CD8-positive, alpha-beta memory T cell (primary cell): ENCODE measurements around the gene TMEM50B. TPM values are rescaled to one million over a fixed set of nuclear protein-coding genes. Genes with fewer than 3 reads are reported as not detected.

ENCODE experiments used
- CTCF ChIA-PET: fragments of 350-600 bp; sonication (Branson Sonifier 250); formaldehyde crosslinking; loops from one replicate; lab custom pipeline; 2021; ENCODE audit warnings: antibody characterized with exemption; lab: Charles Lee
- POLR2A ChIA-PET: fragments of 350-600 bp; sonication (Branson Sonifier 250); formaldehyde crosslinking; loops from one replicate; lab custom pipeline; 2021; ENCODE audit warnings: antibody characterized with exemption; lab: Charles Lee
- DNase-seq, 5 donors: peaks; one replicate each; pipeline versions ENCODE4 v3.0.0 to v3.0.0-alpha.2; 2020 to 2022; ENCODE audit warnings: mixed read lengths in 1 of 5
- H3K27ac ChIP-seq: one replicate; pipeline ENCODE4 v1.7.0; 2013; ENCODE audit warnings: low read depth, mild to moderate bottlenecking, low read length, moderate library complexity
- H3K27me3 ChIP-seq: 2 replicates; pipeline ENCODE4 v1.7.0; 2013; ENCODE audit warnings: low read length, mild to moderate bottlenecking; ENCODE audit not compliant: insufficient read depth, poor library complexity, severe bottlenecking
- H3K36me3 ChIP-seq: 2 replicates; pipeline ENCODE4 v1.7.0; 2013; ENCODE audit warnings: mild to moderate bottlenecking, low read length, moderate library complexity; ENCODE audit not compliant: insufficient read depth
- H3K4me1 ChIP-seq: 2 replicates; pipeline ENCODE4 v1.7.0; 2013; ENCODE audit warnings: mild to moderate bottlenecking, low read length, moderate library complexity; ENCODE audit not compliant: insufficient read depth
- H3K4me3 ChIP-seq: 2 replicates; pipeline ENCODE4 v1.7.0; 2013; ENCODE audit warnings: mild to moderate bottlenecking, low read length
- H3K9me3 ChIP-seq: 2 replicates; pipeline ENCODE4 v1.7.0; 2013; ENCODE audit warnings: mild to moderate bottlenecking, low read length
- H3K27ac Mint-ChIP-seq, 8 donors: one replicate each; pipeline ENCODE4 v1.8.0; 2020 to 2021; ENCODE audit warnings: mixed read lengths in 8 of 8, mild to moderate bottlenecking in 6 of 8, inconsistent platforms in 3 of 8, moderate library complexity in 3 of 8
- H3K27me3 Mint-ChIP-seq, 2 donors: one replicate each; pipeline ENCODE4 v1.8.0; 2020 to 2021; ENCODE audit warnings: mixed read lengths in 2 of 2, mild to moderate bottlenecking in 1 of 2, moderate library complexity in 1 of 2
- H3K36me3 Mint-ChIP-seq, 3 donors: one replicate each; pipeline ENCODE4 v1.8.0; 2020 to 2021; ENCODE audit warnings: mixed read lengths in 3 of 3, inconsistent platforms in 1 of 3, mild to moderate bottlenecking in 1 of 3
- H3K4me1 Mint-ChIP-seq, 3 donors: one replicate each; pipeline ENCODE4 v1.8.0; 2020 to 2021; ENCODE audit warnings: mixed read lengths in 3 of 3, inconsistent platforms in 1 of 3, mild to moderate bottlenecking in 1 of 3
- H3K4me3 Mint-ChIP-seq, 7 donors: one replicate each; pipeline ENCODE4 v1.8.0; 2020 to 2021; ENCODE audit warnings: mixed read lengths in 7 of 7, mild to moderate bottlenecking in 6 of 7, moderate library complexity in 4 of 7, inconsistent platforms in 2 of 7
- H3K9me3 Mint-ChIP-seq, 5 donors: one replicate each; pipeline ENCODE4 v1.8.0; 2020 to 2022; ENCODE audit warnings: mixed read lengths in 5 of 5, mild to moderate bottlenecking in 3 of 5, moderate library complexity in 2 of 5, inconsistent platforms in 1 of 5
- polyA plus RNA-seq: library from polyadenylated mRNA; unstranded; fragments of 300-500 nt; fragmentation: Illumina TruSeq; gene quantifications from one replicate; pipeline ENCODE4 v1.2.3, GENCODE V29; 2021
- total RNA-seq, 2 experiments: library from RNA; stranded (reverse); gene quantifications; one replicate each; pipeline ENCODE4 v1.2.3, GENCODE V29; 2021

The TMEM50B gene
- total and polyA plus RNA-seq, 3 experiments from 2014 or later: 29.2 to 56.2 (median 29.4) TPM

DNA sequence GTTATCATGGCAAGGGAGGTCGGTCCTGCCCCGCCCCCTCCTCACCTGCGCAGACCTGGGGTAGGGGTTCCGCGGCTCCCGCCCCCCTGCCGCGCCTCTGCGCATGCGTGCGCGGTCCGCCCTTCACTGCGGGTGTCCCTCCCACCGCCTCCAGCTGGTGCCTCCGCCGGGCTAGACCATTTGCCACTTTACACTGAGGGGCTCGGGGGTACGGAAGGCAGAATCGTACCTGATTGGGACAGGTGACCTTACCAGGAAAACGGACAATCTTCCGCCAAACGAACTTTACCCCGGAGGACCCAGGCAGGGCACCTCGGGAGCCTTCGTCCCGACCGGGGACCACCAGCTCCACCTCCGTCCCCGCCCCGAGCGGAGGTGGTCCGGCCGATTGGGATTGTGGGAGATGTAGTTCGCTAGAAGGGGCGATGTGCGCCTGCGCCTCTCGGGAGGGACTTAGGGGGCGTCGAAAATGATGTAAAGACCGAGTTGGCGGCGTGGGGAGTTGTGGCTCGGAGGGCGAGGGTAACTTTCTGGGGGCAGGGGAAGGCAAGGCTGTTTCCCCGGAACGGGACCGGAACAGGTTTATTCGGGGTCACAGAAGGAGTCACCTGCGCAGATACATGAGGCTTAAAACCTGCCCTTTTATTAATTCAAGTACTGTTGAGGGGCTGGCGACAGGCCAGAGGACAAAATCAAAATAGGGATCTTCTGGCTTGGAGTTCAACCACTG lies 11.8 kb upstream of the TMEM50B start, which contains the start of gene DNAJC28:
Gene DNAJC28 (minus strand): TSS at position 344 of the 730 bp plus-strand sequence. CDS start 2,323 bp downstream, outside the sequence.
- H3K4me3 Mint-ChIP-seq: peak within 1 kb of the TSS; percentile 81 to 99 (median 91)
- Histone ChIP-seq H3K9me3 (no peaks in the 10 kb centered on the region), H3K27ac (peak within 1 kb of the TSS; percentile 68), H3K4me3 (peak within 1 kb of the TSS; percentile 94), H3K36me3 (no peaks in the 10 kb centered on the region), H3K4me1 (peaks cover 9% of the 10 kb centered on the region), H3K27me3 (no peaks in the 10 kb centered on the region)
- POLR2A ChIA-PET: interaction anchor here (0.8 to 4.0 kb wide), 5 partner anchors 12 to 167 kb away, joined by 3 to 77 read pairs (median 5); partner anchors contain the start of genes GART, IFNAR1 and TMEM50B
- CTCF ChIA-PET: interaction anchor here (0.6 to 3.4 kb wide), 6 partner anchors 11 to 130 kb away, joined by 3 to 22 read pairs (median 4); partner anchors contain the start of genes SON and TMEM50B
- H3K36me3 Mint-ChIP-seq: peaks cover 0 to 4% (median 0%) of the 10 kb centered on the region in 3 donors
- peak; percentile 93 to 98 (median 95) for DNase-seq
- peaks cover 0 to 4% of the 10 kb centered on the region in 2 donors for H3K27me3 Mint-ChIP-seq
- H3K27ac Mint-ChIP-seq: peak within 1 kb of the TSS; percentile 74 to 97 (median 92)
- no peaks in the 10 kb centered on the region for H3K9me3 Mint-ChIP-seq
- peaks cover 9 to 14% (median 12%) of the 10 kb centered on the region in 3 donors for H3K4me1 Mint-ChIP-seq

DNA sequence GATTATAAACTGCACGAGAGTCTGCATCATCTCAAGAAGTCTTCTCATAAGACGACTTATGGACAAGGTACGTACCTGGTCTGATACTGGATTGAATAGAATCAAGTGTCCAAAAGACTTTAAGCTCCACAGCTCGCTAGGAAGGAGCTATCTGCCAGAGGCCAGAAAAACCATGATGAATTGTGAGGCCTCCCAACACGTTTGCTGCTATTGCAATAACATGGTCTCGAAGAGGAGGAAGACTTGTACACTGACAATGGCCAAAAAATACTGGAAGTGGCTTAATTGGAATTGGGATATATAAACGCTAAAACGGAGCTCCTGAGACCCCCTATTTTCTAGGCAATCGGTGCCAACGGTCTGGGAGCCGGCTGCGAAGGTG lies 11.2 kb upstream of the TMEM50B start:
- no peaks in the 10 kb centered on the region for H3K27me3 Mint-ChIP-seq
- H3K36me3 ChIP-seq: no peaks in the 10 kb centered on the region
- peak overlapping the region in 7 of 8 donors; percentile 40 to 94 (median 86) for H3K27ac Mint-ChIP-seq
- no peaks in the 10 kb centered on the region for H3K27me3 ChIP-seq
- no peaks in the 10 kb centered on the region for H3K9me3 Mint-ChIP-seq
- H3K4me3 Mint-ChIP-seq: peak overlapping the region; percentile 81 to 99 (median 91)
- H3K9me3 ChIP-seq: no peaks in the 10 kb centered on the region
- peak overlapping the region; percentile 94 for H3K4me3 ChIP-seq
- H3K4me1 ChIP-seq: peaks cover 9% of the 10 kb centered on the region
- ChIA-PET CTCF (interaction anchor here (0.6 to 3.4 kb wide), 6 partner anchors 10 to 130 kb away, joined by 3 to 22 read pairs (median 4); partner anchors contain the start of genes SON and TMEM50B), POLR2A (interaction anchor here (0.6 to 4.0 kb wide), 6 partner anchors 11 to 166 kb away, joined by 3 to 77 read pairs (median 5); partner anchors contain the start of genes GART, IFNAR1 and TMEM50B)
- peaks cover 0 to 4% (median 0%) of the 10 kb centered on the region in 3 donors for H3K36me3 Mint-ChIP-seq
- peak overlapping the region; percentile 68 for H3K27ac ChIP-seq
- DNase-seq: no peak
- peaks cover 9 to 14% (median 12%) of the 10 kb centered on the region in 3 donors for H3K4me1 Mint-ChIP-seq

DNA sequence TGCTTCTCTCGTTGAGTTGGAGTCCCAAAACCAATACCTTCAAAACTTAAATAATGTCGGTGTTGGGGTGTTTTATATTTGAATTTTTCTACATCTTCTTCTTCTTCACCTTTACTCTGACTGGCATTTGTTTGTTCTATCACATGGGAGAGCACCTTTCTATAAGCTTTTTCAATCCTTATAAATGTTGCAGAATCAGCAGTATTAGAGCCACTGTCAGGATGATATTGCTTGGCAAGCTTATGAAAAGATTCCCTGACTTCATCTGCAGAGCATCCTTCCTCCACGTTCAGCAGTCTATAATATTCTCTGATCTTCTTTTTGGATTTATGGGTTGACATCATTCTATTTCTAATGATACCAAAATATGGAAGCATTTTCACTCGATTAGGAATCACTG lies 9.2 kb upstream of the TMEM50B start:
- ChIA-PET CTCF (interaction anchor here (3.4 kb wide), 1 partner anchor 8 kb away, joined by 22 read pairs; the partner anchor contains the start of gene TMEM50B), POLR2A (interaction anchor here (4.0 kb wide), 1 partner anchor 9 kb away, joined by 77 read pairs; the partner anchor contains the start of gene TMEM50B)
- Mint-ChIP-seq H3K4me3 (peak overlapping the region in 1 of 7 donors; percentile 61), H3K27me3 (no peaks in the 10 kb centered on the region), H3K36me3 (peaks cover 0 to 4% (median 0%) of the 10 kb centered on the region in 3 donors), H3K4me1 (peaks cover 9 to 14% (median 12%) of the 10 kb centered on the region in 3 donors), H3K9me3 (no peaks in the 10 kb centered on the region), H3K27ac (peak overlapping the region in 1 of 8 donors; percentile 5)
- no peaks in the 10 kb centered on the region for H3K27me3 ChIP-seq
- H3K4me1 ChIP-seq: peaks cover 9% of the 10 kb centered on the region
- H3K36me3 ChIP-seq: no peaks in the 10 kb centered on the region
- H3K9me3 ChIP-seq: no peaks in the 10 kb centered on the region
- H3K4me3 ChIP-seq: no peak overlapping the region
- H3K27ac ChIP-seq: no peak overlapping the region
- no peak for DNase-seq

DNA sequence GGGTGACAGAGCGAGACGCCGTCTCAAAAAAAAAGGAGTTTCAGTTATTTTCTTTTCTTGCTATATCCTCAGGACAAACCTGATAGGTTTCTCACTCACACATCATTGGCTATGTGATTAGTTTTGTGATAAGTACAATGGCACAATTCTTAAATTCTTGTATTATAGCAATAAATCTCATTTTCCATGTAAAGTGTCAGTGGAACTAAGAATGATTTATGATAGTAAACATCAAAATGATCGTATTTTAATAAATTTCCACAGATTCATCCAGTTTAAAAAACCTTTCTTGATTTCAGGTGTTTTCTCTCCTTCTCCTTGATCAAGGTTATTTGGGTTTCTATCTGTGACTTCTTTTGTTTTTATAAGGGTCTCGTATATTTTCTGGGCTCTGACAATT lies 8.2 kb upstream of the TMEM50B start:
- Histone ChIP-seq H3K4me1 (peaks cover 9% of the 10 kb centered on the region), H3K27ac (no peak overlapping the region), H3K4me3 (no peak overlapping the region), H3K36me3 (no peaks in the 10 kb centered on the region), H3K27me3 (no peaks in the 10 kb centered on the region), H3K9me3 (no peaks in the 10 kb centered on the region)
- Mint-ChIP-seq H3K27ac (no peak overlapping the region), H3K9me3 (no peaks in the 10 kb centered on the region), H3K4me1 (peaks cover 9 to 14% (median 12%) of the 10 kb centered on the region in 3 donors), H3K4me3 (no peak overlapping the region), H3K36me3 (peaks cover 0 to 4% (median 0%) of the 10 kb centered on the region in 3 donors), H3K27me3 (no peaks in the 10 kb centered on the region)
- POLR2A ChIA-PET: no interaction called here
- DNase-seq: no peak
- CTCF ChIA-PET: no interaction called here

DNA sequence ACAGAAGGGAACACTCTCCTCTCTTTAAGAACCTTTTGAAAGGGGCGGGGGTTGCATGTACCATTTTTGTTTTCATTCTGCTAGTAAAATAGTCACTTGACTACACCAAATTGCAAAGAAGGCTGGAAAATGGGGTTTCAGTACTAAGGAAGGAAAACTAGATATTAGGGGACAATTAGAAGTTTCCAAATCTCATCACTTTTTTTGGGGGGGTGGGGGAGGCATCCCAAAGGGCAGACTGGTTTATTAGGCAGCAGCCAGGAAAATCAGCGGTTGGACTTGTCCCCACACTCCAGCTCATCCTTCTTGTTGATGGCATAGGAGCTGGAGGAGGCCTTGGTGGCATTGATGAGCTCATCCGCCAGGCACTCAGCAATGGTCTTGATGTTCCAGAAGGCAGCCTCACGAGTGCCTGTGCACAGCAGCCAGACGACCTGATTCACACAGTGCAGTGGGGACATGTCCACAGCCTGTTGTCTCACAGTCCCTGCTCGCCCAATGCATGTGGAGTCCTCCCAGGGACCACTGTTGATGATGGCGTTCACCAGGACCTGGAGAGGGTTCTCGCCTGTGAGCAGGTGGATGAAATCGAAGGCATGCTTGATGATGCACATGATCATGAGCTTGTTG lies 1.7 kb upstream of the TMEM50B start:
- H3K36me3 ChIP-seq: no peaks in the 10 kb centered on the region
- no peaks in the 10 kb centered on the region for H3K27me3 ChIP-seq
- no peak overlapping the region for H3K27ac ChIP-seq
- CTCF ChIA-PET: interaction anchor here (0.8 to 2.4 kb wide), 4 partner anchors 9 to 710 kb away, joined by 3 to 22 read pairs (median 5); partner anchors contain the start of genes DNAJC28 and PAXBP1
- no peaks in the 10 kb centered on the region for H3K27me3 Mint-ChIP-seq
- peaks cover 11% of the 10 kb centered on the region for H3K4me1 ChIP-seq
- H3K36me3 Mint-ChIP-seq: peaks cover 0 to 11% (median 0%) of the 10 kb centered on the region in 3 donors
- no peak overlapping the region for H3K4me3 ChIP-seq
- no peaks in the 10 kb centered on the region for H3K9me3 ChIP-seq
- peaks cover 24 to 29% (median 27%) of the 10 kb centered on the region in 3 donors for H3K4me1 Mint-ChIP-seq
- H3K4me3 Mint-ChIP-seq: peak overlapping the region; percentile 24 to 95 (median 93)
- POLR2A ChIA-PET: interaction anchor here (0.9 to 2.7 kb wide), 2 partner anchors 48 to 61 kb away, joined by 5 to 56 read pairs; partner anchors contain the start of genes GART and SON
- no peaks in the 10 kb centered on the region for H3K9me3 Mint-ChIP-seq
- peak overlapping the region in 5 of 8 donors; percentile 12 to 96 (median 43) for H3K27ac Mint-ChIP-seq
- DNase-seq: no peak

DNA sequence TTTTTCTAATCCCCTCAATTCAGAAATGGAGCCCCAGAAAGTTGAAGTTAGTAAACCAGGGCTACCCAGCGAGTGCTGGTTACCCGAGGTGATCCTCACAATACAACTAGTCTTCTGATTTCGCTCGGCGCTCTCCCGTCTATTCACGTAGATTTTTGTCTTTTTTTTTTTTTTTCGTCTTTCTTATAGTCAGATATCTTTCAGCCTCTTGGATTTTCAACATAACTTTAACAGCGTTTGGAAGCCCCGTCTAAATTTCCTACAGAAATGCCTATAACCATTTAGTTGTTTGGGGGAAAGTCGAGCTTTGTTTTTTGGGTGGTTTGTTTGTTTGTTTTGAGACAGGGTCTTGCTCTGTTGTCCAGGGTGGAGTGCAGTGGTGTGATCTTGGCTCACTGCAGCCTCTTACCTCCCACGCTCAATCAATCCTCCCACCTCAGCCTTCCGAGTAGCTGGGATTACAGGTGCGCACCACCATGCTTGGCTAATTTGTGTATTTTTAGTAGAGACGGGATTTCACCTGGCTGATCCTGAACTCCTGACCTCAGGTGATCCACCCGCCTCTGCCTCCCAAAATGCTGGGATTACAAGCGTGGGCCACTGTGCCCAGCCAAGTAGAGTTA lies 818 bp upstream of the TMEM50B start:
- DNase-seq: no peak
- Histone ChIP-seq H3K27ac (peak overlapping the region; percentile 79), H3K27me3 (no peaks in the 10 kb centered on the region), H3K36me3 (no peaks in the 10 kb centered on the region), H3K9me3 (no peaks in the 10 kb centered on the region), H3K4me1 (peaks cover 11% of the 10 kb centered on the region), H3K4me3 (peak overlapping the region; percentile 76)
- Mint-ChIP-seq H3K9me3 (no peaks in the 10 kb centered on the region), H3K36me3 (peaks cover 0 to 11% (median 0%) of the 10 kb centered on the region in 3 donors), H3K4me1 (peaks cover 24 to 29% (median 27%) of the 10 kb centered on the region in 3 donors), H3K4me3 (peak overlapping the region; percentile 90 to 95 (median 94)), H3K27me3 (no peaks in the 10 kb centered on the region), H3K27ac (peak overlapping the region; percentile 89 to 97 (median 93))
- ChIA-PET POLR2A (interaction anchor here (0.7 to 2.7 kb wide), 10 partner anchors 10 to 214 kb away, joined by 3 to 77 read pairs (median 8); partner anchors contain the start of genes DNAJC28, DONSON, GART and IFNAR1), CTCF (interaction anchor here (0.9 to 2.4 kb wide), 11 partner anchors 10 to 709 kb away, joined by 3 to 22 read pairs (median 4); partner anchors contain the start of genes DNAJC28, DONSON, GART and PAXBP1)
